Peyer's patch (tissue), 4 donors: ENCODE data around the gene KDM6B.

Source experiments
- POLR2A ChIP-seq, 2 donors: fragments of 450-650 bp; IDR thresholded peaks; one replicate each; pipeline ENCODE4 v1.5.1; 2017; ENCODE audit warnings: antibody characterized with exemption in 2 of 2, mild to moderate bottlenecking in 2 of 2, moderate library complexity in 2 of 2
- TF ChIP-seq, protein P1 (sequence below), 6 experiments: fragments of 450-650 bp in 4 of 6; fragments of 200-600 bp in 2 of 6; sonication (generic) in 1 of 6; IDR thresholded peaks; one replicate each; pipeline ENCODE4 v1.5.1; 2017 to 2019; ENCODE audit warnings: antibody characterized with exemption in 6 of 6, mild to moderate bottlenecking in 3 of 6, moderate library complexity in 1 of 6

- TF ChIP-seq, protein P1, sequence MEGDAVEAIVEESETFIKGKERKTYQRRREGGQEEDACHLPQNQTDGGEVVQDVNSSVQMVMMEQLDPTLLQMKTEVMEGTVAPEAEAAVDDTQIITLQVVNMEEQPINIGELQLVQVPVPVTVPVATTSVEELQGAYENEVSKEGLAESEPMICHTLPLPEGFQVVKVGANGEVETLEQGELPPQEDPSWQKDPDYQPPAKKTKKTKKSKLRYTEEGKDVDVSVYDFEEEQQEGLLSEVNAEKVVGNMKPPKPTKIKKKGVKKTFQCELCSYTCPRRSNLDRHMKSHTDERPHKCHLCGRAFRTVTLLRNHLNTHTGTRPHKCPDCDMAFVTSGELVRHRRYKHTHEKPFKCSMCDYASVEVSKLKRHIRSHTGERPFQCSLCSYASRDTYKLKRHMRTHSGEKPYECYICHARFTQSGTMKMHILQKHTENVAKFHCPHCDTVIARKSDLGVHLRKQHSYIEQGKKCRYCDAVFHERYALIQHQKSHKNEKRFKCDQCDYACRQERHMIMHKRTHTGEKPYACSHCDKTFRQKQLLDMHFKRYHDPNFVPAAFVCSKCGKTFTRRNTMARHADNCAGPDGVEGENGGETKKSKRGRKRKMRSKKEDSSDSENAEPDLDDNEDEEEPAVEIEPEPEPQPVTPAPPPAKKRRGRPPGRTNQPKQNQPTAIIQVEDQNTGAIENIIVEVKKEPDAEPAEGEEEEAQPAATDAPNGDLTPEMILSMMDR (IDR thresholded peaks at IDR 0.05), result no peak
- TF ChIP-seq POLR2A (IDR thresholded peaks at IDR 0.05), result no peak
Measured at GRCh38 chr17:7875804-7876370, 41.9 kb downstream of the KDM6B start.
